Measurements from ENCODE around the gene F9. TPM values are rescaled to one million over a fixed set of nuclear protein-coding genes. Genes with fewer than 3 reads are reported as not detected.
"Not testable (repeated sequence)": the region's sequence is repeated elsewhere in the genome, so short reads cannot be mapped to it uniquely, and the experiment has no call there.

F9 gene
- total RNA-seq, 1 donor from 2014 or later, result not detected

- no peak for TF ChIP-seq CTCF (IDR thresholded peaks at IDR 0.05; ENCODE audit: partially characterized antibody, unreplicated experiment)
- H3K27me3 Mint-ChIP-seq (ENCODE audit: unreplicated experiment), result no peaks in the 10 kb centered on the region
- peaks cover 1% of the 10 kb centered on the region for H3K9me3 Mint-ChIP-seq (ENCODE audit: unreplicated experiment)
- H3K36me3 Mint-ChIP-seq (ENCODE audit: unreplicated experiment), result no peaks in the 10 kb centered on the region
- H3K27ac Mint-ChIP-seq (ENCODE audit: unreplicated experiment), result no peak overlapping the region
- H3K4me3 Mint-ChIP-seq (ENCODE audit: unreplicated experiment), result no peak overlapping the region
- H3K4me1 Mint-ChIP-seq (ENCODE audit: low read depth, unreplicated experiment), result no peaks in the 10 kb centered on the region
- DNase-seq, result no peak
Measured at GRCh38 chrX:139508099-139508498, 22.4 kb upstream of the F9 start.

DNA sequence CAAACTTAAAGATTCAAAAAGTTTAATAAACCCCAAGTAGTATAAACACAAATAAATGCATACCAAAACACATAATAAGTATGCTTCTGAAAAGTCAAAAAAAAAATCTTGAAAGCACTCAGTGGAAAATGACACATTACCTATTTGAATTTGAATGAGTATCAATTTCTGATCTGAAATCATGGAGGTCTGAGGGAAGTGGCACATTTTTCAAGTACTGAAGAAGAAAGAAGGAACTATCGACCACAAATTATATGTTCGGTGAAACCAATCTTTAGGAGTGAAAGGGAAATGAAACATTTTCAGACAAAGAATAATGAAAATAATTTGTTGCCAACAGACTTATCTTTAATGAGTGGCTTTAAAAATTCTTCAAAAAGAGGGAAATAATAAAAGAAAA, 12.1 kb upstream of the F9 start:
- H3K27ac Mint-ChIP-seq (ENCODE audit: unreplicated experiment), result no peak overlapping the region
- DNase-seq, result no peak
- H3K9me3 Mint-ChIP-seq (ENCODE audit: unreplicated experiment), result no peaks in the 10 kb centered on the region
- H3K36me3 Mint-ChIP-seq (ENCODE audit: unreplicated experiment), result no peaks in the 10 kb centered on the region
- H3K27me3 Mint-ChIP-seq (ENCODE audit: unreplicated experiment), result peaks cover 2% of the 10 kb centered on the region
- no peaks in the 10 kb centered on the region for H3K4me1 Mint-ChIP-seq (ENCODE audit: low read depth, unreplicated experiment)
- TF ChIP-seq CTCF (IDR thresholded peaks at IDR 0.05; ENCODE audit: partially characterized antibody, unreplicated experiment), result no peak
- no peak overlapping the region for H3K4me3 Mint-ChIP-seq (ENCODE audit: unreplicated experiment)

DNA sequence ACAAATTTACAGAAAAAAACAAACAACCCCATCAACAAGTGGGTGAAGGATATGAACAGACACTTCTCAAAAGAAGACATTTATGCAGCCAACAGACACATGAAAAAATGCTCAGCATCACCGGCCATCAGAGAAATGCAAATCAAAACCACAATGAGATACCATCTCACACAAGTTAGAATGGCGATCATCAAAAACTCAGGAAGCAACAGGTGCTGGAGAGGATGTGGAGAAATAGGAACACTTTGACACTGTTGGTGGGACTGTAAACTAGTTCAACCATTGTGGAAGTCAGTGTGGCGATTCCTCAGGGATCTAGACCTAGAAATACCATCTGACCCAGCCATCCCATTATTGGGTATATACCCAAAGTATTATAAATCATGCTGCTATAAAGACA, 1.7 kb upstream of the F9 start:
- not testable (repeated sequence) for H3K36me3 Mint-ChIP-seq (ENCODE audit: unreplicated experiment); DNase-seq; H3K4me3 Mint-ChIP-seq (ENCODE audit: unreplicated experiment); H3K27ac Mint-ChIP-seq (ENCODE audit: unreplicated experiment); H3K9me3 Mint-ChIP-seq (ENCODE audit: unreplicated experiment); H3K4me1 Mint-ChIP-seq (ENCODE audit: low read depth, unreplicated experiment); H3K27me3 Mint-ChIP-seq (ENCODE audit: unreplicated experiment)

GRCh38 chrX:139532834-139533233, 2.3 kb downstream of the F9 start:
- H3K4me3 Mint-ChIP-seq (ENCODE audit: unreplicated experiment), result no peak overlapping the region
- H3K4me1 Mint-ChIP-seq (ENCODE audit: low read depth, unreplicated experiment), result no peaks in the 10 kb centered on the region
- no peak overlapping the region for H3K27ac Mint-ChIP-seq (ENCODE audit: unreplicated experiment)
- H3K27me3 Mint-ChIP-seq (ENCODE audit: unreplicated experiment), result no peaks in the 10 kb centered on the region
- no peaks in the 10 kb centered on the region for H3K9me3 Mint-ChIP-seq (ENCODE audit: unreplicated experiment)
- no peak for TF ChIP-seq CTCF (IDR thresholded peaks at IDR 0.05; ENCODE audit: partially characterized antibody, unreplicated experiment)
- H3K36me3 Mint-ChIP-seq (ENCODE audit: unreplicated experiment), result no peaks in the 10 kb centered on the region
- no peak for DNase-seq

DNA sequence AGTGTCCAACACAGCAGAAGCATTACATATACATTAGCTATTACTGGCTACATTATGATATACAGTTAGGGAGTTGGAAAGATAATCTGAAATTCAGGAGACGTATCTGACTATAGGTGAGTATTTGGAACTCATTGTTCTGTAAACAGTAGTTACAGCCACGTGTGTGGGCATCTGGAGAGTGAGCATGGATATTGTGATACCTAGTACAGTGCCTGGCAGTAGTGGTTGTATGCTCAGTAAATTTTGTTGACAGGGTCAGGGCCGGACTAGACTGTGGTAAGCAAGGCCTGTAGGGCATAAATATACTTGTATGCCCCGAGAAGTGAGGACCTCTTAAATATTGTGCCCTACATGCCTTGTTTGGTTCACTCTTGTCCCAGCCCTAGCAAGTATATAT, 2.9 kb downstream of the F9 start:
- H3K27me3 Mint-ChIP-seq (ENCODE audit: unreplicated experiment), result no peaks in the 10 kb centered on the region
- H3K27ac Mint-ChIP-seq (ENCODE audit: unreplicated experiment), result no peak overlapping the region
- no peaks in the 10 kb centered on the region for H3K4me1 Mint-ChIP-seq (ENCODE audit: low read depth, unreplicated experiment)
- DNase-seq, result no peak
- H3K4me3 Mint-ChIP-seq (ENCODE audit: unreplicated experiment), result no peak overlapping the region
- no peak for TF ChIP-seq CTCF (IDR thresholded peaks at IDR 0.05; ENCODE audit: partially characterized antibody, unreplicated experiment)
- no peaks in the 10 kb centered on the region for H3K9me3 Mint-ChIP-seq (ENCODE audit: unreplicated experiment)
- H3K36me3 Mint-ChIP-seq (ENCODE audit: unreplicated experiment), result no peaks in the 10 kb centered on the region
